NCI-H187 treated with DMSO at 0.1 percent for 48 hours (cell line): ENCODE data around the gene ZFP1.
"Not testable (repeated sequence)": the region's sequence is repeated elsewhere in the genome, so short reads cannot be mapped to it uniquely, and the experiment has no call there.

Experiments
- DNase-seq: peaks from one replicate; lab custom pipeline; 2025; lab: John Stamatoyannopoulos, UW

The ZFP1 gene

GRCh38 chr16:75204410-75204758 lies 56.1 kb downstream of the ZFP1 start:
- DNase-seq: no peak

- not testable (repeated sequence) for DNase-seq
Observed at GRCh38 chr16:75204905-75205304, 56.6 kb downstream of the ZFP1 start.

GRCh38 chr16:75205438-75205837 lies 57.1 kb downstream of the ZFP1 start:
- not testable (repeated sequence) for DNase-seq

GRCh38 chr16:75205961-75206748 lies 57.8 kb downstream of the ZFP1 start:
- not testable (repeated sequence) for DNase-seq

GRCh38 chr16:75206749-75207451 lies 58.6 kb downstream of the ZFP1 start, which contains the start of gene CTRB2:
TSS of gene CTRB2 (minus strand) at chr16:75207161. CDS start at chr16:75207141, 20 bp downstream.
- no peak for DNase-seq

GRCh38 chr16:75207831-75208230 lies 59.5 kb downstream of the ZFP1 start:
- DNase-seq: no peak

- no peak for DNase-seq
Observed at GRCh38 chr16:75208242-75208825, 60.0 kb downstream of the ZFP1 start.

GRCh38 chr16:75208861-75209505 lies 60.7 kb downstream of the ZFP1 start:
- no peak for DNase-seq

- not testable (repeated sequence) for DNase-seq
Observed at GRCh38 chr16:75209514-75209913, 61.2 kb downstream of the ZFP1 start.

- DNase-seq: no peak
Observed at GRCh38 chr16:75209944-75210343, 61.6 kb downstream of the ZFP1 start.

- not testable (repeated sequence) for DNase-seq
Observed at GRCh38 chr16:75211286-75211685, 63.0 kb downstream of the ZFP1 start.

- DNase-seq: no peak
Observed at GRCh38 chr16:75216127-75216526, 67.8 kb downstream of the ZFP1 start.

GRCh38 chr16:75216576-75216975 lies 68.3 kb downstream of the ZFP1 start:
- no peak for DNase-seq

- DNase-seq: no peak
Observed at GRCh38 chr16:75217389-75217851, 69.1 kb downstream of the ZFP1 start.

GRCh38 chr16:75218256-75219076 lies 70.1 kb downstream of the ZFP1 start, which contains the start of gene CTRB1:
TSS of gene CTRB1 (plus strand) at chr16:75218988. CDS start at chr16:75219008, 20 bp downstream.
- no peak for DNase-seq

- DNase-seq: no peak
Observed at GRCh38 chr16:75219088-75219487, 70.8 kb downstream of the ZFP1 start.

GRCh38 chr16:75219838-75220237 lies 71.5 kb downstream of the ZFP1 start:
- no peak for DNase-seq
